DND-41 (cell line): ENCODE data around the gene OR1D5.

ENCODE experiments used
- ATAC-seq: fragments of 200-7000 bp; cut with Tn5 transposase; 3 replicates; pipeline ENCODE4 v1.9.1; 2021; ENCODE audit warnings: low read depth; ENCODE audit not compliant: insufficient read depth
- DNase-seq: peaks from one replicate; pipeline ENCODE4 v3.0.0-alpha.2; 2020
- H2AFZ ChIP-seq: 2 replicates; pipeline ENCODE4 v1.6.0; 2012; ENCODE audit warnings: low read depth, low read length
- H3K27ac ChIP-seq: 2 replicates; pipeline ENCODE4 v1.5.1; 2012; ENCODE audit warnings: low read length, inconsistent platforms
- H3K27me3 ChIP-seq: fragments of 200-600 bp; sonication (generic); 2 replicates; pipeline ENCODE4 v1.6.0; 2012; ENCODE audit warnings: low read length, mild to moderate bottlenecking, inconsistent platforms; ENCODE audit not compliant: insufficient read depth, poor library complexity
- H3K36me3 ChIP-seq: 2 replicates; pipeline ENCODE4 v1.5.1; 2012; ENCODE audit warnings: low read length, inconsistent platforms; ENCODE audit not compliant: insufficient read depth
- H3K4me1 ChIP-seq: 2 replicates; pipeline ENCODE4 v1.5.1; 2012; ENCODE audit warnings: mild to moderate bottlenecking, low read length; ENCODE audit not compliant: insufficient read depth
- H3K4me2 ChIP-seq: 2 replicates; pipeline ENCODE4 v1.6.0; 2012; ENCODE audit warnings: mild to moderate bottlenecking, moderate library complexity, low read length, inconsistent platforms; ENCODE audit not compliant: insufficient read depth
- H3K4me3 ChIP-seq, 2 experiments: fragments of 200-600 bp in 1 of 2; shearing (Covaris generic) in 1 of 2; 2 replicates each; pipeline ENCODE4 v1.5.1; 2012 to 2016; ENCODE audit warnings: inconsistent platforms in 2 of 2, low read length in 2 of 2, mild to moderate bottlenecking in 2 of 2, low read depth in 1 of 2, moderate library complexity in 1 of 2
- H3K79me2 ChIP-seq: 2 replicates; pipeline ENCODE4 v1.6.0; 2012; ENCODE audit warnings: low read length, inconsistent platforms; ENCODE audit not compliant: insufficient read depth
- H3K9ac ChIP-seq: 2 replicates; pipeline ENCODE4 v1.6.0; 2012; ENCODE audit warnings: low read depth, mild to moderate bottlenecking, inconsistent platforms, low read length, moderate library complexity
- H3K9me3 ChIP-seq: 2 replicates; pipeline ENCODE4 v1.5.1; 2012; ENCODE audit warnings: low read length, moderate library complexity, mild to moderate bottlenecking, inconsistent platforms; ENCODE audit not compliant: insufficient read depth, severe bottlenecking
- H4K20me1 ChIP-seq: 2 replicates; pipeline ENCODE4 v1.6.0; 2012; ENCODE audit warnings: low read length; ENCODE audit not compliant: insufficient read depth
- CTCF ChIP-seq: IDR thresholded peaks from 2 replicates; pipeline ENCODE4 v1.5.1; 2012; ENCODE audit warnings: borderline replicate concordance, low read length, moderate library complexity, mild to moderate bottlenecking; ENCODE audit not compliant: poor library complexity, severe bottlenecking; ENCODE audit errors: extremely low read depth
- EZH2 ChIP-seq: IDR thresholded peaks from 3 replicates; pipeline ENCODE4 v1.6.1; 2012; ENCODE audit warnings: borderline replicate concordance, low read depth, mild to moderate bottlenecking, moderate library complexity, low read length, inconsistent platforms; ENCODE audit not compliant: severe bottlenecking

OR1D5 gene

DNA sequence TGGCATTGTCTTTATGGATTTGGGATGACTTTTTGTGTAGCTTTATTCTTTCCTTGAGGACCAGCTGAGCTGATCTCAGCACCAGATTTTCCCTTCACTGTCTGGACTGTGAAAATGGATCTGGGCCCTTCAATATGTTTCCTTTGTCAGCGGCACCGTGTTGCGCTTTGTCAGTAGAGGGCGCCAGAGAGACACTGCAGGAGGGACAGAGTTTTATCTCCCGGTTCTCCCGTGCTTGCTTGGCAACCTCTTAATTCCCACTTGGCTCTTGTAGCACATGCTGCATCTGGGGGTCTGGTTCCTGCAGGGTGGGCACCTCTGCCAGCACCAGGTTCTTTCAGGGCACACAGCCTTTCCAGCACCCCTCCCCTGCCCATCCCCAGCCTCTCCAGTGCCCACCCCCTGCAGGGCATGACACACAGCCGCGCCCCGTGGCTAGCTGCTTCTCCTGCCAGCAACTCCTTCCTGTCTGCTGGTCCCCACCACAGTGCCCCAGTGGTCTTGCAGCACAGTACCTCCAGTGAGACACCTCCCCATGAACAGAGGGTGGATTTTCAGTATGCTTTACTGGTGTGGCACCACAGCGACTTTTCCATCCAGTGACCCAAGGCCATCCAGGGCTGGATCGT, 19.6 kb downstream of the OR1D5 start:
- H2AFZ ChIP-seq, result no peak overlapping the region
- H3K9ac ChIP-seq, result no peak overlapping the region
- H3K4me2 ChIP-seq, result no peak overlapping the region
- peaks cover 2% of the 10 kb centered on the region for H3K9me3 ChIP-seq
- H3K27me3 ChIP-seq, result peaks cover 11% of the 10 kb centered on the region
- no peaks in the 10 kb centered on the region for H3K36me3 ChIP-seq
- no peak overlapping the region for H3K4me3 ChIP-seq
- H4K20me1 ChIP-seq, result no peaks in the 10 kb centered on the region
- no peak for ATAC-seq
- H3K4me1 ChIP-seq, result peaks cover 4% of the 10 kb centered on the region
- no peaks in the 10 kb centered on the region for H3K79me2 ChIP-seq
- peak; percentile 72 for TF ChIP-seq CTCF
- TF ChIP-seq EZH2, result no peak
- H3K27ac ChIP-seq, result no peak overlapping the region
- peak; percentile 46 for DNase-seq

- H3K4me2 ChIP-seq, result no peak overlapping the region
- no peaks in the 10 kb centered on the region for H3K79me2 ChIP-seq
- peaks cover 2% of the 10 kb centered on the region for H3K9me3 ChIP-seq
- H3K9ac ChIP-seq, result no peak overlapping the region
- H3K27me3 ChIP-seq, result peaks cover 2% of the 10 kb centered on the region
- H3K4me3 ChIP-seq, result no peak overlapping the region
- TF ChIP-seq CTCF (no peak), EZH2 (no peak)
- no peaks in the 10 kb centered on the region for H3K4me1 ChIP-seq
- DNase-seq (no peak), ATAC-seq (no peak)
- H3K36me3 ChIP-seq, result no peaks in the 10 kb centered on the region
- H3K27ac ChIP-seq, result no peak overlapping the region
- H2AFZ ChIP-seq, result no peak overlapping the region
- H4K20me1 ChIP-seq, result no peaks in the 10 kb centered on the region
Measured at GRCh38 chr17:3040882-3041281, 22.5 kb downstream of the OR1D5 start.

DNA sequence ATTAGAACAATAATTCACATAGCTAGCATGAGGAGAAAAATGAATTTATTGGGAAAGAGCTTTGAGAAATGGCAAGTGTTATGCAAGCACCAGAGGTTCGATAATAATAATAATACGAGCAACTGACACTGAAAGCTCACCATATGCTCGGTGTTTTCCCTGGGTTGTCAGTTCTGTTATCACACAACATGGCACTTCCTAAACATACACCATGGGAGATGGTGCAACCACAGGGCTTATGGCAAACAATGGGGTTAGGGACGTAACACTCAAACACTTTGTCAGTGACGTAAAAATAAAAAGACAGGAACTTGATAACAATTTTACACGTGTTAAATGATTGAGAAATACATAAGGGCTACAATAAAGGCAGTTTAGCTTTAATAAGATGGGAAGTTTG, 23.7 kb downstream of the OR1D5 start:
- H3K4me1 ChIP-seq, result no peaks in the 10 kb centered on the region
- H3K36me3 ChIP-seq, result no peaks in the 10 kb centered on the region
- H3K4me2 ChIP-seq, result no peak overlapping the region
- no peaks in the 10 kb centered on the region for H4K20me1 ChIP-seq
- no peaks in the 10 kb centered on the region for H3K79me2 ChIP-seq
- peaks cover 2% of the 10 kb centered on the region for H3K9me3 ChIP-seq
- DNase-seq (no peak), ATAC-seq (no peak)
- no peak overlapping the region for H3K9ac ChIP-seq
- peaks cover 2% of the 10 kb centered on the region for H3K27me3 ChIP-seq
- H3K27ac ChIP-seq, result no peak overlapping the region
- TF ChIP-seq EZH2 (no peak), CTCF (no peak)
- no peak overlapping the region for H3K4me3 ChIP-seq
- no peak overlapping the region for H2AFZ ChIP-seq

- Histone ChIP-seq H3K4me3 (no peak overlapping the region), H3K4me1 (no peaks in the 10 kb centered on the region), H2AFZ (0 out of 2 replicates have a peak overlapping the region, but pooled peaks have one; percentile 26), H3K4me2 (no peak overlapping the region), H3K9me3 (peaks cover 2% of the 10 kb centered on the region), H3K36me3 (no peaks in the 10 kb centered on the region), H3K27ac (no peak overlapping the region), H4K20me1 (no peaks in the 10 kb centered on the region), H3K79me2 (no peaks in the 10 kb centered on the region), H3K27me3 (peaks cover 2% of the 10 kb centered on the region), H3K9ac (no peak overlapping the region)
- no peak for TF ChIP-seq EZH2
- no peak for TF ChIP-seq CTCF
- DNase-seq (no peak), ATAC-seq (no peak)
Measured at GRCh38 chr17:3038941-3039340, 24.5 kb downstream of the OR1D5 start.
